CD14-positive monocyte (primary cell): ENCODE measurements around the gene LRP6. TPM values are rescaled to one million over a fixed set of nuclear protein-coding genes. Genes with fewer than 3 reads are reported as not detected.

Experiments used
- DNase-seq, 3 donors: peaks; one replicate each; pipeline ENCODE4 v3.0.0-alpha.2; 2011 to 2022
- H2AFZ ChIP-seq: 2 replicates; pipeline ENCODE4 v1.6.0; 2012; ENCODE audit warnings: mild to moderate bottlenecking, low read depth, low read length, inconsistent platforms; ENCODE audit not compliant: insufficient read depth, poor library complexity, severe bottlenecking
- H3K27ac ChIP-seq, 2 donors: 1 replicate in 1 of 2; 2 replicates in 1 of 2; pipeline ENCODE4 v1.5.1; 2012 to 2013; ENCODE audit warnings: low read length in 2 of 2, control low read depth in 1 of 2, inconsistent platforms in 1 of 2, low read depth in 1 of 2, mild to moderate bottlenecking in 1 of 2
- H3K27me3 ChIP-seq, 2 donors: one replicate each; pipeline versions ENCODE4 v1.6.0 to v1.6.1; 2011 to 2013; ENCODE audit warnings: low read length in 2 of 2; ENCODE audit not compliant: control insufficient read depth in 2 of 2, insufficient read depth in 2 of 2
- H3K36me3 ChIP-seq, 2 donors: replicated peaks in 1 of 2; 1 replicate in 1 of 2; 2 replicates in 1 of 2; pipeline versions ENCODE4 v1.5.1 to v1.6.1; 2012 to 2013; ENCODE audit warnings: low read length in 2 of 2, control low read depth in 1 of 2, inconsistent platforms in 1 of 2, mild to moderate bottlenecking in 1 of 2; ENCODE audit not compliant: insufficient read depth in 2 of 2, control insufficient read depth in 1 of 2
- H3K4me1 ChIP-seq, 2 donors: 1 replicate in 1 of 2; 2 replicates in 1 of 2; pipeline versions ENCODE4 v1.5.1 to v1.6.1; 2012 to 2013; ENCODE audit warnings: low read length in 2 of 2, control low read depth in 1 of 2, inconsistent platforms in 1 of 2, mild to moderate bottlenecking in 1 of 2, moderate library complexity in 1 of 2; ENCODE audit not compliant: insufficient read depth in 2 of 2, control insufficient read depth in 1 of 2
- H3K4me2 ChIP-seq: replicated peaks from 2 replicates; pipeline ENCODE3; 2012; ENCODE audit warnings: low read length, moderate library complexity, mild to moderate bottlenecking; ENCODE audit not compliant: poor library complexity, severe bottlenecking; ENCODE audit errors: extremely low read depth
- H3K4me3 ChIP-seq, 3 experiments: fragments of 200-600 bp in 1 of 3; sonication (generic) in 1 of 3; replicated peaks in 1 of 3; 1 replicate in 2 of 3; 2 replicates in 1 of 3; pipeline ENCODE4 v1.5.1; 2011 to 2013; ENCODE audit warnings: low read length in 3 of 3, mild to moderate bottlenecking in 3 of 3, control low read depth in 2 of 3, low read depth in 2 of 3, inconsistent platforms in 1 of 3, moderate library complexity in 1 of 3
- H3K79me2 ChIP-seq: 2 replicates; pipeline ENCODE4 v1.6.0; 2012; ENCODE audit warnings: mild to moderate bottlenecking, control low read depth, inconsistent platforms, low read length, moderate library complexity; ENCODE audit not compliant: insufficient read depth
- H3K9ac ChIP-seq: 2 replicates; pipeline ENCODE4 v1.6.0; 2017; ENCODE audit warnings: low read length, mild to moderate bottlenecking; ENCODE audit not compliant: insufficient read depth, poor library complexity, severe bottlenecking
- H3K9me3 ChIP-seq, 2 donors: replicated peaks in 1 of 2; 1 replicate in 1 of 2; 2 replicates in 1 of 2; pipeline versions ENCODE4 v1.5.1 to v1.6.1; 2012 to 2013; ENCODE audit warnings: low read length in 2 of 2, control low read depth in 1 of 2; ENCODE audit not compliant: control insufficient read depth in 1 of 2, insufficient read depth in 1 of 2
- H4K20me1 ChIP-seq: 2 replicates; pipeline ENCODE4 v1.6.0; 2012; ENCODE audit warnings: mild to moderate bottlenecking, low read length, control low read depth, moderate library complexity; ENCODE audit not compliant: insufficient read depth
- H3K27ac Mint-ChIP-seq, 7 donors: one replicate each; pipeline ENCODE4 v1.8.0; 2020; ENCODE audit warnings: mild to moderate bottlenecking in 7 of 7, mixed read lengths in 7 of 7, moderate library complexity in 6 of 7, inconsistent platforms in 2 of 7
- H3K27me3 Mint-ChIP-seq, 3 donors: one replicate each; pipeline ENCODE4 v1.8.0; 2021 to 2022; ENCODE audit warnings: low read depth in 3 of 3, mild to moderate bottlenecking in 3 of 3, mixed read lengths in 3 of 3, moderate library complexity in 3 of 3, inconsistent platforms in 1 of 3
- H3K36me3 Mint-ChIP-seq, 2 donors: one replicate each; pipeline ENCODE4 v1.8.0; 2020; ENCODE audit warnings: mixed read lengths in 2 of 2, inconsistent platforms in 1 of 2, mild to moderate bottlenecking in 1 of 2
- H3K4me1 Mint-ChIP-seq: one replicate; pipeline ENCODE4 v1.8.0; 2020; ENCODE audit warnings: mild to moderate bottlenecking, mixed read lengths
- H3K4me3 Mint-ChIP-seq, 2 donors: one replicate each; pipeline ENCODE4 v1.8.0; 2020; ENCODE audit warnings: mild to moderate bottlenecking in 2 of 2, mixed read lengths in 2 of 2, moderate library complexity in 1 of 2
- H3K9me3 Mint-ChIP-seq, 7 donors: one replicate each; pipeline ENCODE4 v1.8.0; 2020 to 2022; ENCODE audit warnings: mixed read lengths in 7 of 7, mild to moderate bottlenecking in 6 of 7, moderate library complexity in 6 of 7, inconsistent platforms in 2 of 7
- CTCF ChIP-seq: fragments of 200-600 bp; IDR thresholded peaks from one replicate; pipeline ENCODE4 v1.8.0; 2022; ENCODE audit warnings: antibody characterized with exemption, mild to moderate bottlenecking
- WGBS: methylation state at CpG from one replicate; pipeline ENCODE4 v1.1.5; 2013; ENCODE audit warnings: missing lambda C conversion rate; ENCODE audit not compliant: insufficient coverage; 5-methylcytosine and 5-hydroxymethylcytosine counted together
- intact Hi-C, 2 donors: fragments of 100-400 bp; cut with micrococcal nuclease; formaldehyde crosslinking; loops; one replicate each; pipeline versions ENCODE4 v1.15.0 to v1.15.1; 2023
- polyA plus RNA-seq, 3 donors: library from polyadenylated mRNA; depleted of rRNA in 1 of 3; unstranded in 2 of 3; stranded (reverse) in 1 of 3; fragments of 300-500 nt in 2 of 3; fragments of >200 nt in 1 of 3; fragmentation: Illumina TruSeq in 2 of 3; gene quantifications; 1 replicate in 2 of 3; 2 replicates in 1 of 3; pipeline ENCODE4 v1.2.3, GENCODE V29; 2012 to 2021

Gene LRP6
- polyA plus RNA-seq, 3 donors = 0.08 TPM; not detected in 2

GRCh38 chr12:12266389-12266872 is 413 bp downstream of the LRP6 start:
- no peak overlapping the region for H3K27ac Mint-ChIP-seq

More at GRCh38 chr12:12266389-12266872, 413 bp downstream of the LRP6 start:
- Mint-ChIP-seq H3K36me3 (peaks cover 2 to 10% of the 10 kb centered on the region in 2 donors), H3K27me3 (peaks cover 54 to 76% (median 60%) of the 10 kb centered on the region in 3 donors), H3K4me3 (peak overlapping the region; percentile 83 to 94), H3K4me1 (peaks cover 23% of the 10 kb centered on the region), H3K9me3 (peaks cover 0 to 18% (median 0%) of the 10 kb centered on the region in 7 donors)
- H2AFZ ChIP-seq = peak overlapping the region; percentile 88
- TF ChIP-seq CTCF = no peak
- peak overlapping the region; percentile 64 to 82 (median 67) for H3K4me3 ChIP-seq
- peak overlapping the region; percentile 94 for H3K4me2 ChIP-seq
- no peaks in the 10 kb centered on the region for H3K36me3 ChIP-seq
- H4K20me1 ChIP-seq = no peaks in the 10 kb centered on the region
- no peak overlapping the region for H3K27ac ChIP-seq
- WGBS = 0% methylated on average over 15 of the region's 27 CpGs
- intact Hi-C loops = no loop called here
- H3K9ac ChIP-seq = peak overlapping the region; percentile 59
- H3K9me3 ChIP-seq = peaks cover 0 to 8% of the 10 kb centered on the region in 2 donors
- no peak for DNase-seq
- H3K79me2 ChIP-seq = no peaks in the 10 kb centered on the region
- H3K4me1 ChIP-seq = peaks cover 15 to 20% of the 10 kb centered on the region in 2 donors
- peaks cover 41 to 51% of the 10 kb centered on the region in 2 donors for H3K27me3 ChIP-seq
